ENCODE results near the gene FBXW11.

DNA sequence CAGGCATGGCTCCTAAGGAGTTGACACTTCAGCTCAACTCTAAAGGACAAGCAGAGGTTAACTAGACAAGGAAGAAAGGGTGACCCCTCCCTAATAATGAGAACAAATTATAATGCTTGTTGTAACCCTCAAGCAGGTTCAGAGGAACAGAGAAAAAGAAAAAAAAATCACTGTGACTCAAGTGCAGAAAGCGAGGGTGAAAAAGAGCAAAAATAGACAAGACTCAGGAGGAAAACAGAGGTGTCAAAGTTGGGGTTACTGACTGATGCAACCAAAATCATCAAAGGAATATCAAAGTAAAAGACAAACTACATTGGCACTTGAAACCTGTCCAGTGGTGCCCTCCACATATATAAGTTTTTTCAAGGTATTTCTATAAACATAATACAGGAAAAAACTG is 28.4 kb downstream of the FBXW11 start:
- TF ChIP-seq, protein P1, sequence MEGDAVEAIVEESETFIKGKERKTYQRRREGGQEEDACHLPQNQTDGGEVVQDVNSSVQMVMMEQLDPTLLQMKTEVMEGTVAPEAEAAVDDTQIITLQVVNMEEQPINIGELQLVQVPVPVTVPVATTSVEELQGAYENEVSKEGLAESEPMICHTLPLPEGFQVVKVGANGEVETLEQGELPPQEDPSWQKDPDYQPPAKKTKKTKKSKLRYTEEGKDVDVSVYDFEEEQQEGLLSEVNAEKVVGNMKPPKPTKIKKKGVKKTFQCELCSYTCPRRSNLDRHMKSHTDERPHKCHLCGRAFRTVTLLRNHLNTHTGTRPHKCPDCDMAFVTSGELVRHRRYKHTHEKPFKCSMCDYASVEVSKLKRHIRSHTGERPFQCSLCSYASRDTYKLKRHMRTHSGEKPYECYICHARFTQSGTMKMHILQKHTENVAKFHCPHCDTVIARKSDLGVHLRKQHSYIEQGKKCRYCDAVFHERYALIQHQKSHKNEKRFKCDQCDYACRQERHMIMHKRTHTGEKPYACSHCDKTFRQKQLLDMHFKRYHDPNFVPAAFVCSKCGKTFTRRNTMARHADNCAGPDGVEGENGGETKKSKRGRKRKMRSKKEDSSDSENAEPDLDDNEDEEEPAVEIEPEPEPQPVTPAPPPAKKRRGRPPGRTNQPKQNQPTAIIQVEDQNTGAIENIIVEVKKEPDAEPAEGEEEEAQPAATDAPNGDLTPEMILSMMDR (IDR thresholded peaks at IDR 0.05): no peak
- no peak for TF ChIP-seq POLR2A (IDR thresholded peaks at IDR 0.05)

Data from adrenal gland (tissue), 5 donors.